Lower lobe of right lung (tissue), 2 donors: Measurements from ENCODE around the gene PDE8A. TPM values are rescaled to one million over a fixed set of nuclear protein-coding genes. Genes with fewer than 3 reads are reported as not detected.

Experiments used
- ATAC-seq, 2 donors: fragments of 200-7000 bp; cut with Tn5 transposase; one replicate each; pipeline ENCODE4 v1.9.1; 2020 to 2022; ENCODE audit warnings: mild to moderate bottlenecking in 2 of 2, moderate library complexity in 2 of 2
- DNase-seq: peaks from one replicate; pipeline ENCODE4 v3.0.0-alpha.2; 2020
- H3K27ac ChIP-seq: fragments of 200-600 bp; one replicate; pipeline ENCODE4 v1.8.0; 2022
- H3K27me3 ChIP-seq: fragments of 200-600 bp; one replicate; pipeline ENCODE4 v1.8.0; 2022; ENCODE audit warnings: low read depth
- H3K36me3 ChIP-seq: fragments of 200-600 bp; one replicate; pipeline ENCODE4 v1.8.0; 2022; ENCODE audit warnings: mild to moderate bottlenecking
- H3K4me1 ChIP-seq: fragments of 200-600 bp; one replicate; pipeline ENCODE4 v1.8.0; 2022
- H3K4me3 ChIP-seq: fragments of 200-600 bp; one replicate; pipeline ENCODE4 v1.8.0; 2022; ENCODE audit warnings: mild to moderate bottlenecking
- H3K9me3 ChIP-seq: fragments of 200-600 bp; one replicate; pipeline ENCODE4 v1.8.0; 2022
- CTCF ChIP-seq: fragments of 200-600 bp; IDR thresholded peaks from one replicate; pipeline ENCODE4 v1.8.0; 2022; ENCODE audit warnings: antibody characterized with exemption, mild to moderate bottlenecking
- intact Hi-C: fragments of 100-400 bp; cut with DNase I; formaldehyde crosslinking; loops from one replicate; pipeline ENCODE4 v1.11.0; 2022
- total RNA-seq: library from RNA; stranded (reverse); fragmentation: NEBNext Ultra II Directional; extraction: Animal tissue kit (Norgen Biotek cat#: 25700); gene quantifications from one replicate; pipeline ENCODE4 v1.2.1, GENCODE V29; 2021
- donor health status: DM: no; HTN: yes; CAD: no; lungs with severe emphysema.

Gene PDE8A
- total RNA-seq, 1 donor from 2014 or later: 49.2 TPM

GRCh38 chr15:85133709-85134108 lies 152.1 kb downstream of the PDE8A start:
- Histone ChIP-seq H3K9me3 (no peaks in the 10 kb centered on the region), H3K4me3 (no peak overlapping the region), H3K36me3 (peaks cover 55% of the 10 kb centered on the region), H3K27ac (no peak overlapping the region), H3K27me3 (no peaks in the 10 kb centered on the region), H3K4me1 (no peaks in the 10 kb centered on the region)
- DNase-seq: no peak
- no peak for TF ChIP-seq CTCF
- ATAC-seq: no peak
- intact Hi-C loops: no loop called here

DNA sequence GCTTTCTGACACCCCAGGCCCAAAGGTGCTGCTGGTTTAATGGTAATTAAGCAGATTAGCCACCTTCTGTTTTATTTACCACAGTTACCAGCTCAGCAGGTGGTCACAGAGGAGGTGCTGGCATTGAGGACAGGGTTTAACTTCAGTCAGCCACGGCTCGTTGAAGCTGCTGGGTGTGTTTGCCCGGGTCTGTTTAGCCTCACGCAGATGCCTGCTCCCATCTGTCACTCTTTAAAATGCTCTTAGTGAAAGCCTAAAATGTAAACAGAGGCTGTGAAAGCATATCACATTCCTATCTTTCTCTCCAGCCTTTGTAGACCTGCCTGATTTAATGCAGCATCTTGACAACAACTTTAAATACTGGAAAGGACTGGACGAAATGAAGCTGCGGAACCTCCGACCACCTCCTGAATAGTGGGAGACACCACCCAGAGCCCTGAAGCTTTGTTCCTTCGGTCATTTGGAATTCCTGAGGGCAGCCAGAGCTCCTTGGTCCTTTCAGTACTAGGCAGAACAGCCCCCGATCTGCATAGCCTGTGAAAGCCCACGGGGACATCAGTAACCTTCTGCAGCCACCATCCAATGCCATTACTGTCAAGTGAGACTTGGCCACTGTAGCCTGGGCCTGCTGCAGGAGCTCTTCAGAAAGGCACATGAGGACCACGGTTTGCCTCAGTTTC lies 156.0 kb downstream of the PDE8A start:
- Histone ChIP-seq H3K36me3 (peaks cover 60% of the 10 kb centered on the region), H3K4me1 (no peaks in the 10 kb centered on the region), H3K4me3 (no peak overlapping the region), H3K27ac (no peak overlapping the region), H3K9me3 (no peaks in the 10 kb centered on the region), H3K27me3 (no peaks in the 10 kb centered on the region)
- DNase-seq: no peak
- intact Hi-C loops: no loop called here
- no peak for TF ChIP-seq CTCF
- ATAC-seq: no peak

DNA sequence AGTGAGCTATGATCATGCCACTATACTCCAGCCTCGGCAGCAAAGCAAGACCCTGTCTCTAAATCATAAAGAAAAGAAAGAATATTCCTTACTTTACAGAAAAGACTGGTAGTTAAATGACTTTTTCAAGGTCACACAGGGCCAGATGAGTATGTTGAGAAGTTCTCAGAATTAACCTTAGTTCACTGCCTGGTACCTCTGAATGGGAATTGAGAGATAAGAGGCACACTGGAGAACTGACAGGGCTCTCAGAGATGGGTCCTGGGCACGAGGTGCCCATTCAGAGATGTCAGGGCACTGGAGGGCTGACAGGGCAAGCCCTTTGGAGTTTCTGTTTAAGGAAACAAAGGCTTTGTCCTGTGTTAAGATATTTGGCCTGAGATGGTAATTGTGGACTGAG lies 157.7 kb downstream of the PDE8A start:
- ATAC-seq: no peak
- no peaks in the 10 kb centered on the region for H3K4me1 ChIP-seq
- DNase-seq: no peak
- peaks cover 52% of the 10 kb centered on the region for H3K36me3 ChIP-seq
- no peaks in the 10 kb centered on the region for H3K9me3 ChIP-seq
- H3K27me3 ChIP-seq: no peaks in the 10 kb centered on the region
- H3K4me3 ChIP-seq: no peak overlapping the region
- intact Hi-C loops: no loop called here
- no peak overlapping the region for H3K27ac ChIP-seq
- no peak for TF ChIP-seq CTCF

DNA sequence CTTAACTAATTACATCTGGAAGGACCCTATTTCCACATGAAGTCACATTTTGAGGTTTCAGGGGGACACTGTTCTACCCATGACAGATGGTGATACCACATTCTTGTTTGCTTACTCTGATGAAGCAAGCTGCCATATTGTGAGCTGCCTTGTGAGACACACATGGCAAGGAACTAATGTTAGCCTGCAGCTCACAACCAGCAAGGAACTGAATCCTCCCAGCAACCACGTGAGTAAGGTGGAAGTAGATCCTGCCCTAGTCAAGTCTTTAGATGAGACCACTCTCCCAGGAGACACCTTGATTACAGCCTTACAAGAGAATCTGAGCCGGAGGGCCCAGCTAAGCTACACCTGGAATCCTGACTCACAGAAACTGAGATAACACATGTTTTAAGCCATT lies 160.1 kb downstream of the PDE8A start:
- intact Hi-C loops: no loop called here
- no peak overlapping the region for H3K4me3 ChIP-seq
- H3K27ac ChIP-seq: no peak overlapping the region
- TF ChIP-seq CTCF: no peak
- H3K27me3 ChIP-seq: no peaks in the 10 kb centered on the region
- DNase-seq (no peak), ATAC-seq (no peak)
- peaks cover 31% of the 10 kb centered on the region for H3K36me3 ChIP-seq
- no peaks in the 10 kb centered on the region for H3K4me1 ChIP-seq
- no peaks in the 10 kb centered on the region for H3K9me3 ChIP-seq

DNA sequence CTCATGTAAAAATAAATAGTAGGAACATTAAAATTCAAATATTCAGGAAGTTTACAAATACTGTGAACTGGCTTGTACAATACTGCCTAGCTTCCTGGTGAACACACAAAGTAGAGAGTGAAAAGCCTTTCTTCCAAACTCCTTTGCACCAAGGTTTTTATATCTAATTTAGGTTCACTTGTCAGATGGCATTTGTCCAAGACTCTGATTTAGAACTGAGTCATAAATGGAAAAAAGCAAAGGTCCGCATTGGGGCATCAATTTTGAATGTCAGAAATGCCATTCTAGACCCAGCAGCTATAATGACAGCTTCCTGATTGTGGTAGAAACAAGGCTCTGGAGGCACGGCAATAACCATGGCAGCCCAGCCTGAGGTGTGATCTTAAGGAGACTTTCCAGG lies 160.7 kb downstream of the PDE8A start:
- TF ChIP-seq CTCF: no peak
- H3K36me3 ChIP-seq: peaks cover 25% of the 10 kb centered on the region
- no peaks in the 10 kb centered on the region for H3K4me1 ChIP-seq
- DNase-seq (no peak), ATAC-seq (no peak)
- H3K27ac ChIP-seq: no peak overlapping the region
- H3K4me3 ChIP-seq: no peak overlapping the region
- intact Hi-C loops: no loop called here
- no peaks in the 10 kb centered on the region for H3K9me3 ChIP-seq
- no peaks in the 10 kb centered on the region for H3K27me3 ChIP-seq
